GM21390 (cell line): Measurements from ENCODE around the gene SORCS2.
"Not testable (repeated sequence)": the region's sequence is repeated elsewhere in the genome, so short reads cannot be mapped to it uniquely, and the experiment has no call there.

ENCODE experiments used
- ATAC-seq: cut with Tn5 transposase; IDR thresholded peaks from one replicate; pipeline ENCODE4 v1.9.1; 2021; ENCODE audit not compliant: unreplicated experiment

SORCS2 gene

DNA sequence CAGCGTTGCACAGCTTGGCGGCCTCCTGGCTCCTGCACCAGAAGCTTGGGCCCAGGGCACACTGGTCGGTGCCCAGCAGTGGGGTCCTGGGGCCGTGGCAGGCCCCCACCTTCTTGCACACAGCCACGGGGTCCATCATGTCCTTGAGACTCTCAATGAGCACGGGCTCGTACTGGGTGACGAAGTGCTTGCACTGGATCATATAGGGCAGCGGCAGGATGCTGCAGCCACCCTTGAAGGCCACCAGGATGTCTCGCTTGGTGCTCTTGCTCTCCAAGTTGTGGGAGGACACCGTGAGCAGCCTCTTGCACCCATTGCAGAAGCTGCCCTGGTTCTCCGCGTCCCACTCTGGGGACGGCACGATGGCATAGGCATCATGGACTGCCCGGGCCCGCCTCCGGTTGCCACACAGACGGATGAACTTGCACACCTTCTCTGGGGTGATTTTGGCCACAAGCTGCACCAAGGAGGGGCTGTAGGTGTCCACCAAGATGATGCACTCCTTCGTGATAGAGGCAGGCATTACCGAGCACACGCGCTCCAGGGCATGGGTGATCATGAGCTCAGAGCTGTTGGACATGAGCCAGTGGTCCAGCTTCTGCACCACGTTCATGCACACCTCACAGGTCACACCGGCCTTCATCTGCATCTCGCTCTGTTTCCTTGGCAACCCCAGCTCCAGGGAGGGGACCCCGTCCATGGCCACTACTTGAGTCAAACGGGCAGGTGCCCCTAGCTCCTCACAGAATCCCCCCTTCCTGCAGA, 241.2 kb downstream of the SORCS2 start:
- no peak for ATAC-seq

- ATAC-seq: no peak
Measured at GRCh38 chr4:7434141-7434765, 241.9 kb downstream of the SORCS2 start.

DNA sequence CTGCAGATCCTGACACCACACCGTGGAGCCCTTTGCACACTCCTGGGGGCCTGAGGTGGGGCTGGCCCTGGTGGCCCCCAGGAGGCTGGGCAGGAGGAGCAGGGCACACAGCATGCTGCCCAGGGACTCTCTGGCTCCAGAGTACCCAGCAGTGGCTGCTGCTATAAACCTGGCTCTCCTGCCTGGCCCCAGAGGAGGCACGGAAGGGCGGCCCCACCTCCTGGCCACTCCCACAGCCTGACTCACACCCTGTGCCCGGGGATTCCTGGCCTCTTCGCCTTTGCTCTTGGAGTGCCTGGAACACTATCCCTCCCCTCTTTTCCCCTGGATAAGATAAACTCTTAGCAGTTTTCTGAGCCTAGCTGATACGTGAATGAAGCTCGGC, 242.4 kb downstream of the SORCS2 start, which contains the start of gene PSAPL1:
Gene PSAPL1, minus strand, starts transcription at position 165 of the 385 bp plus-strand sequence. Its CDS starts 51 bp downstream, at position 114.
- no peak for ATAC-seq

- ATAC-seq: no peak
Measured at GRCh38 chr4:7435471-7436061, 243.2 kb downstream of the SORCS2 start.

GRCh38 chr4:7436256-7436655, 243.9 kb downstream of the SORCS2 start:
- no peak for ATAC-seq

- no peak for ATAC-seq
Measured at GRCh38 chr4:7439699-7440098, 247.4 kb downstream of the SORCS2 start.

GRCh38 chr4:7441201-7441600, 248.9 kb downstream of the SORCS2 start:
- ATAC-seq: no peak

- ATAC-seq: no peak
Measured at GRCh38 chr4:7442574-7443162, 250.3 kb downstream of the SORCS2 start.

GRCh38 chr4:7444314-7444713, 252.0 kb downstream of the SORCS2 start:
- no peak for ATAC-seq

DNA sequence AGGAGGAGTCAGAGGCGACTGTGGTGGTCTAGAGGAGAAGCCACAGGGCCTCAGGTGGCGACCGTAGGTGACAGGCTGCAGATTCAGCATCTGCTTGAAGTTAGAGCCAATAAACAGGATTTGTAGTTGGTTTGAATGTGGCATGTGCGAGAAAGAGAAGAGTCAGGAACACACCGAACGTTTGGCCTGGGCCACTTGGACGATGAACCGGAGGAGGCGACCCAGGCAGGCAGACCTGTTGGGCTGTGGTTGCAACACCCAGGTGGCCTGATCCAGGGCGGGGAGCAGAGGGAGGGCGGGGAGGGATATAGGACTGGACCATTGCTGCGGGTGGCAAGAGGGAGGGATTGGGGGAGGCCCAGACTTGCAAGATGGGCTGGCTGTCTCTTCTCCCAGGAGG, 252.4 kb downstream of the SORCS2 start:
- ATAC-seq: no peak

GRCh38 chr4:7447236-7447635, 254.9 kb downstream of the SORCS2 start:
- no peak for ATAC-seq

DNA sequence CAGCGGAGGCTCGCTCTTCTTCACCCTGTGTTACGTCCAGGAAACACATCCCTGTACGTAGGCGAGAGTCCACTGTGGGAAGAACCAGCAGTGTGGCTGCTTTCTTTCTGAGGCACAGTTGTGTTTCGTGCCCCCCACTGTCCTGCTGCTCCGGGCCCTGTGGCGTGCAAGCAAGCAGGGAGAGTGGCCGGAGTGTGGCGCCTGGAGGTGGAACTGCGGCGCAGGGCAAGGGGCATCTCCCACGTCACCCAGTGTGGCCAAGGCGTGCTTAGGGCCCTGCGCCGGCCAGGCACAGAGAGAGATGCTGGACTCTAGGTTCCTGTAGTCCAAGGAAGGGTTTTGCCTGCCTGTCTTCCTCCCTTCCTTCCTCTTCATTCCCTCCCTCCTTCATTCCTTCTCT, 255.7 kb downstream of the SORCS2 start:
- no peak for ATAC-seq

DNA sequence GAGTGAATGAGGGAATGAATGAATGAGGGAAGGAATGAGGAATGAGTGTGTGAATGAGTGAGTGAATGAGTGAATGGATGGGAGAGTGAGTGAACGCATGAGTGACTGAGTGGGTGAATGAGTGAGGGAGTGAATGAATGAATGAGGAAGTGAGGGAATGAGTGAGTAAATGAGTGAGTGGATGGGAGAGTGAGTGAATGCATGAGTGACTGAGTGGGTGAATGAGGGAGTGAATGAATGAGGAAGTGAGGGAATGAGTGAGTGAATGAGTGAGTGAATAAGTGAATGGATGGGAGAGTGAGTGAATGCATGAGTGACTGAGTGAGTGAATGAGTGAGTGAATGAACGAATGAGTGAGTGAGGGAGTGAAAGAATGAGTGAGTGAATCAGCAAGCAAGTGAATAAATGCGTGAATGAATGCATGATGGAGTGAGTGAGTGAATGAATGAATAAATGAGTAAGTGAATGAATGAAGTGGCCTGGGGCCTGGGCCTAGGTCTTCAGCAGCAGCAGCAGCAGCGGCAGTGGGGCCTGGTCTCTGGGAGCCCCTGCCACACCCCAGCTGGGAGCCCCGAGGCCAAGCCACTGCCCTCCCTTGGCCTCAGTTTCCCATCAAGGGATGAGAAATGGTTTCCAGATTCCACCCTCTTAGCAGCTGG, 258.6 kb downstream of the SORCS2 start:
- no peak for ATAC-seq

- ATAC-seq: no peak
Measured at GRCh38 chr4:7451434-7451789, 259.1 kb downstream of the SORCS2 start.

GRCh38 chr4:7451800-7452199, 259.5 kb downstream of the SORCS2 start:
- no peak for ATAC-seq

DNA sequence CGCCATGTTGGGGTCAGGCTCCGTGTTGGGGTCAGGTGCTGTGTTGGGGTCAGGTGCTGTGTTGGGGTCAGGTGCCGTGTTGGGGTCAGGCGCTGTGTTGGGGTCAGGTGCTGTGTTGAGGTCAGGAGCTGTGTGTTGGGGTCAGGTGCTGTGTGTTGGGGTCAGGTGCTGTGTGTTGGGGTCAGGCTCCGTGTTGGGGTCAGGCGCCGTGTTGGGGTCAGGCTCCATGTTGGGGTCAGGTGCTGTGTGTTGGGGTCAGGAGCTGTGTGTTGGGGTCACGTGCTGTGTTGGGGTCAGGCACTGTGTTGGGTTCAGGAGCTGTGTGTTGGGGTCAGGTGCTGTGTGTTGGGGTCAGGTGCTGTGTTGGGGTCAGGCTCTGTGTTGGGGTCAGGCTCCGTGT, 260.5 kb downstream of the SORCS2 start:
- ATAC-seq: not testable (repeated sequence)

- ATAC-seq: no peak
Measured at GRCh38 chr4:7457201-7458065, 265.1 kb downstream of the SORCS2 start.

GRCh38 chr4:7458066-7458425, 265.7 kb downstream of the SORCS2 start:
- no peak for ATAC-seq

DNA sequence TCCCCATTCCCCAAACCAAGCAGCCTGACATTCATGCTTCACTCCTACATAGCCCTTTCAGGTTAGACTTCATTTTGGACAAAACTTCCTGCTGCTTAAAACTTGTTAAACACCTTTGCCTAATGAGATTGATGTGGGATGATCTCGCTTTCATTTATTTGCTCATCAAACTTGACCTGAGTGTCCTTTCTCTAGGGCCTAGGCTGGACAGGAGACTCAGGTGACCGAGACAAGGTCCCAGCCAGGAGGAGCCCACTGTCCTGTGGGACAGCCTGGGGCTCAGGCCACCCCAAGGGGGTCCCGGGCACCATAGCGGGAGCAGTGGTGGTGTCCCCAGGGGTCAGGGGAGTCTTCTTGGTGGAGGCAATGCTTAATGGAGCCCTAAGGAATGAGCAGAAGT, 266.1 kb downstream of the SORCS2 start:
- ATAC-seq: no peak

DNA sequence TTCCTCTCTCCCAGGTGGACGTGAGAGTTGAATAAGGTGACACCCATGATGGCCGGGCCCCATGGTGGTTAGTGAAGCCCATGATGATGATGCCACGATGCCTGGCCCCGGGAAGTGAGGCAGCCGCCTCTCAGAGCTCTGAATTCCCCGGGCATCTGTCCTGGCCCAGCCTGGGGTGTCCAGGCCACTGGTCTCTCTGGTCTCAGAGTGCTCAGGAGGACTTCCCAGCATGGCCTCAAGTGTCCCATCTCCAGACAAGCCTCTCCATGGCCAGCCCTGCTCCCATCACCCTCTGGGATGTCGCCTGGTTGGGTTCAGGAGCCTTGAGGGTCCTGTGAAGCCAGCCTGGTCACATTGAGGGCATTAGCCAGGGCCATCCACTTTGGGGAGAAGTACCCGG, 267.1 kb downstream of the SORCS2 start:
- no peak for ATAC-seq

GRCh38 chr4:7460566-7460965, 268.2 kb downstream of the SORCS2 start:
- ATAC-seq: no peak
